RWPE2 (cell line): ENCODE measurements around the gene ZNF441.
"Not testable (repeated sequence)": the region's sequence is repeated elsewhere in the genome, so short reads cannot be mapped to it uniquely, and the experiment has no call there.

Source experiments
- ATAC-seq: fragments of 200-7000 bp; cut with Tn5 transposase; 3 replicates; pipeline ENCODE4 v1.9.1; 2021; ENCODE audit warnings: low read depth
- DNase-seq: peaks from one replicate; pipeline ENCODE4 v3.0.0-alpha.2; 2020; ENCODE audit warnings: low spot score
- H3K27ac ChIP-seq: fragments of 450-650 bp; 2 replicates; pipeline ENCODE4 v1.5.1; 2017; ENCODE audit warnings: mild to moderate bottlenecking; ENCODE audit not compliant: poor library complexity, severe bottlenecking
- H3K27me3 ChIP-seq: fragments of 250-450 bp; sonication (Bioruptor Pico); 2 replicates; pipeline ENCODE4 v1.5.1; 2021; ENCODE audit warnings: mild to moderate bottlenecking, moderate library complexity; ENCODE audit not compliant: insufficient read depth, poor library complexity, severe bottlenecking
- H3K36me3 ChIP-seq: fragments of 250-450 bp; sonication (Bioruptor Pico); 2 replicates; pipeline ENCODE4 v1.5.1; 2020; ENCODE audit warnings: low read depth, mild to moderate bottlenecking, moderate library complexity
- H3K4me1 ChIP-seq: fragments of 250-450 bp; sonication (Bioruptor Pico); 2 replicates; pipeline ENCODE4 v1.5.1; 2021; ENCODE audit warnings: mild to moderate bottlenecking, moderate library complexity; ENCODE audit not compliant: insufficient read depth, poor library complexity, severe bottlenecking
- H3K4me3 ChIP-seq: fragments of 250-450 bp; sonication (Bioruptor Pico); 2 replicates; pipeline ENCODE4 v1.5.1; 2021; ENCODE audit warnings: mild to moderate bottlenecking, moderate library complexity; ENCODE audit not compliant: severe bottlenecking
- H3K9me3 ChIP-seq: fragments of 250-450 bp; sonication (Bioruptor Pico); 2 replicates; pipeline ENCODE4 v1.5.1; 2021; ENCODE audit warnings: mild to moderate bottlenecking, moderate library complexity; ENCODE audit not compliant: severe bottlenecking
- TF ChIP-seq, protein P1 (sequence below): fragments of 450-650 bp; IDR thresholded peaks from one replicate; pipeline ENCODE4 v1.5.1; 2017; ENCODE audit warnings: mild to moderate bottlenecking, moderate library complexity; ENCODE audit not compliant: poor library complexity, severe bottlenecking

The ZNF441 gene

DNA sequence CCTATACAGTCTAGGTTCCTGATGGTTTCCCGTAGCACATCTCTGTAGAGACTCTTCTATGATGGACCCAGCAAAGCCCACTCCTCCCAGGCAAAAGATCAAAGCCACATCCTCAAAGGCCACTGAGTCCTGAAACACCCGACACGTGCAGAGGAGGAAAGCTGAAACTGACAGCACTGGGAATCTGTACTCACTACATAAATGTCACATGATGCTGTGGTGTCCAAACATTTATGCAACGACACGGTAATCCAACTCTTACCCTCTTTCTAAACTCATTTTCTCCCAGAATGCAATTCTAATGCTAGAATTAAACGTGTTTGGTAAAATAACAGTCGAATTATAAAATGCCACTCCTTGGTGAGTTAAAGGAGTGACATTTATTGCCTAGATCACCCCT is 7.0 kb upstream of the ZNF441 start:
- no peak overlapping the region for H3K4me3 ChIP-seq
- ATAC-seq (no peak), DNase-seq (no peak)
- no peak overlapping the region for H3K27ac ChIP-seq
- H3K4me1 ChIP-seq, result no peaks in the 10 kb centered on the region
- H3K36me3 ChIP-seq, result no peaks in the 10 kb centered on the region
- no peaks in the 10 kb centered on the region for H3K27me3 ChIP-seq
- H3K9me3 ChIP-seq, result peaks cover 4% of the 10 kb centered on the region
- TF ChIP-seq, protein P1, sequence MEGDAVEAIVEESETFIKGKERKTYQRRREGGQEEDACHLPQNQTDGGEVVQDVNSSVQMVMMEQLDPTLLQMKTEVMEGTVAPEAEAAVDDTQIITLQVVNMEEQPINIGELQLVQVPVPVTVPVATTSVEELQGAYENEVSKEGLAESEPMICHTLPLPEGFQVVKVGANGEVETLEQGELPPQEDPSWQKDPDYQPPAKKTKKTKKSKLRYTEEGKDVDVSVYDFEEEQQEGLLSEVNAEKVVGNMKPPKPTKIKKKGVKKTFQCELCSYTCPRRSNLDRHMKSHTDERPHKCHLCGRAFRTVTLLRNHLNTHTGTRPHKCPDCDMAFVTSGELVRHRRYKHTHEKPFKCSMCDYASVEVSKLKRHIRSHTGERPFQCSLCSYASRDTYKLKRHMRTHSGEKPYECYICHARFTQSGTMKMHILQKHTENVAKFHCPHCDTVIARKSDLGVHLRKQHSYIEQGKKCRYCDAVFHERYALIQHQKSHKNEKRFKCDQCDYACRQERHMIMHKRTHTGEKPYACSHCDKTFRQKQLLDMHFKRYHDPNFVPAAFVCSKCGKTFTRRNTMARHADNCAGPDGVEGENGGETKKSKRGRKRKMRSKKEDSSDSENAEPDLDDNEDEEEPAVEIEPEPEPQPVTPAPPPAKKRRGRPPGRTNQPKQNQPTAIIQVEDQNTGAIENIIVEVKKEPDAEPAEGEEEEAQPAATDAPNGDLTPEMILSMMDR, result no peak

DNA sequence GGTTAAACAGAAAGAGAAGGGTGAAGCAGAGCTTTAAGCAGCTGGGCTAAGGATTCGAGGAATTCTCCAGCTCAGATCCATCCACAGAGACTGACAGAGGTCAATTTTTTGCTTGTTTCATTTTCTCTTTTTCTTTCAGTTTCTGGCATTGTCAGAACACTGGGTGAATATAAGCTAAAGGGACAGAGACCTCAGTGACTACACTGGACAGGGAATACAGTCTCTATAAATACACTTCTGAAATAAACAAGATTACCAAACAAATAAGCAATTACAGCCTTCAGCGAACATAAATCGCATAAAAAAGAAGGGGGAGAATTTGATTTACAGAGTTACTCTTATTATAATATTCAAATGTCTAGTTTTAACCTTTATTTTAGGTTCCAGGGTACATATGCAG is 3.7 kb upstream of the ZNF441 start:
- no peaks in the 10 kb centered on the region for H3K27me3 ChIP-seq
- H3K36me3 ChIP-seq, result no peaks in the 10 kb centered on the region
- H3K4me1 ChIP-seq, result no peaks in the 10 kb centered on the region
- peaks cover 4% of the 10 kb centered on the region for H3K9me3 ChIP-seq
- ATAC-seq (no peak), DNase-seq (no peak)
- H3K27ac ChIP-seq, result no peak overlapping the region
- no peak overlapping the region for H3K4me3 ChIP-seq
- TF ChIP-seq, protein P1, result no peak

DNA sequence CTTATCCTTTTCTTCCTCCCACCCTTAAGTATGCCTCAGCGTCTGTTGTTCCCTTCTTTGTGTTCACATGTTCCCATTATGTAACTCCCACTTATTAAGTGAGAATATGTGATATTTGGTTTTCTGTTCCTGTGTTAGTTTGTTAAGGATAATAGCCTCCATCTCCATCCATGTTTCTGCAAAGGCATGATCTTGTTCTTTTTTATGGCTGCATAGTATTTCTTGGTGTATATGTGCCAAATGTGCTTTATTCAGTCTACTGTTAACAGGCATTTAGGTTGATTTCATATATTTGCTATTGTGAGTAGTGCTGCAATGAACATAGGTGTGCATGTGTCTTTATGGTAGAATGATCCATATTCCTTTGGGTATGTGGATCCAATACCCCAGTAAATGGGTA is 3.2 kb upstream of the ZNF441 start:
- no peaks in the 10 kb centered on the region for H3K36me3 ChIP-seq
- ATAC-seq (no peak), DNase-seq (no peak)
- H3K4me1 ChIP-seq, result no peaks in the 10 kb centered on the region
- H3K27me3 ChIP-seq, result no peaks in the 10 kb centered on the region
- TF ChIP-seq, protein P1, result no peak
- no peak overlapping the region for H3K4me3 ChIP-seq
- peaks cover 4% of the 10 kb centered on the region for H3K9me3 ChIP-seq
- no peak overlapping the region for H3K27ac ChIP-seq

DNA sequence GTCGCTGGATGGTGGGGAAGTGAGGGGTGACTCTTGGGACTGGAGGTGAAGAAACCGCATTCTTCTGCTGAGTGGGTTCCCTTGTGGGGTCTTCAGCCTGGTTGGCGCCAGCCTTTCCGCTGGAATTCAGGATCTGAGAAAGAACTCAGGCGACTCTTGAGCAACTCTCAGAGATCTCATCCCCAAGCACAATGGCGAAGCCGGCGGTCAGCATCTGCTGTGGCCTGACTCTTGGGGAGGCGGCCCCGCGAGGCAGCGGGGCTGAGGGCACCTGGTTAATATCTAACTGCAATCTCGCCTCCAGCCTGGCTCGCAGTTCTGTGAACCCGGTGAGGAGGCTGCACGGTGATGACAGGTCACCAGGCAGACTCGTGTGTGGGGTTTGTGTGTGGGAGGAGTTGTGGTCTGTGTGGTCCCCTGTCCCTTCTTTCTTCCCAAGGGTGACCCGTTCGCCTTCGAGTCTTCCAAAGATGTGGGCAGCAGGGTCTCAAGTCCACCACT is 883 bp downstream of the ZNF441 start:
- DNase-seq (no peak), ATAC-seq (peak; percentile 6; the same call in 2 of the 3 replicates)
- H3K27ac ChIP-seq, result peak overlapping the region; percentile 47
- peaks cover 3% of the 10 kb centered on the region for H3K9me3 ChIP-seq
- TF ChIP-seq, protein P1, result no peak
- no peaks in the 10 kb centered on the region for H3K27me3 ChIP-seq
- H3K4me1 ChIP-seq, result no peaks in the 10 kb centered on the region
- peak overlapping the region; percentile 76 for H3K4me3 ChIP-seq
- peaks cover 3% of the 10 kb centered on the region; the same call in 1 of the 2 replicates for H3K36me3 ChIP-seq

DNA sequence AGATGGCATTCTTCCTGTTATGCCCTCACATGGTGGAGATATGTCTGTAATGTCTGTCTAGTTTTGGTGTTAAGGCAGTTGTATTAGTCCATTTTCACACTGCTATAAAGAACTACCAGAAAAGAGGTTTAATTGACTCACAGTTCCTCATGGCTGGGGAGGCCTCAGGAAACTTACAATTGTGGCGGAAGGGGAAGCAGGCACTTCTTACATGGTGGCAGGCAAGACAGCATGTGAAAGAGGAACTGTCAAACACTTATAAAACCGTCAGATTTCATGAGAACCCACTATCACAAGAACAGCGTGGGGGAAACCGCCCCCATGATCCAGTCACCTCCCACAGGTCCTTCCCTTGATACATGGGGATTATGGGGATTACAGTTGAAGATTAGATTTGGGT is 3.2 kb downstream of the ZNF441 start:
- Histone ChIP-seq H3K27ac (no peak overlapping the region), H3K4me3 (no peak overlapping the region), H3K27me3 (no peaks in the 10 kb centered on the region), H3K36me3 (peaks cover 3% of the 10 kb centered on the region; the same call in 1 of the 2 replicates), H3K9me3 (peaks cover 13% of the 10 kb centered on the region), H3K4me1 (no peaks in the 10 kb centered on the region)
- ATAC-seq (no peak), DNase-seq (no peak)
- TF ChIP-seq, protein P1, result no peak

DNA sequence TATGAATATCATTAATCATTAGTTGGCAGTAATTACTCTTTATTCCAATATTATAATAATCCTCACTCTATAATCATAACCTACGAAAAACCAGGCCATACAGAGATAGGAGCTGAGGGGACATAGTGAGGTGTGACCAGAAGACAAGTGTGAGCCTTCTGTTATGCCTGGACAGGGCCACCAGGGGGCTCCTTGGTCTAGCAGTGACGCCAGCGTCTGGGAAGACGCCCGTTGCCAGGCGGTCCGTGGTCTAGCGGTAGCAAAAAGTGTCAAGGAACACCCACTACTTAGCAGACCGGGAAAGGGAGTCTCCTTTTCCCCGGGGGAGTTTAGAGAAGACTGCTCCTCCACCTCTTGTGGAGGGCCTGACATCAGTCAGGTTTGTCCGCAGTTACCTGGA is 4.7 kb downstream of the ZNF441 start:
- H3K27me3 ChIP-seq, ATAC-seq, DNase-seq, H3K36me3 ChIP-seq, H3K27ac ChIP-seq, H3K4me3 ChIP-seq, H3K4me1 ChIP-seq: not testable (repeated sequence)
- peaks cover 15% of the 10 kb centered on the region for H3K9me3 ChIP-seq

DNA sequence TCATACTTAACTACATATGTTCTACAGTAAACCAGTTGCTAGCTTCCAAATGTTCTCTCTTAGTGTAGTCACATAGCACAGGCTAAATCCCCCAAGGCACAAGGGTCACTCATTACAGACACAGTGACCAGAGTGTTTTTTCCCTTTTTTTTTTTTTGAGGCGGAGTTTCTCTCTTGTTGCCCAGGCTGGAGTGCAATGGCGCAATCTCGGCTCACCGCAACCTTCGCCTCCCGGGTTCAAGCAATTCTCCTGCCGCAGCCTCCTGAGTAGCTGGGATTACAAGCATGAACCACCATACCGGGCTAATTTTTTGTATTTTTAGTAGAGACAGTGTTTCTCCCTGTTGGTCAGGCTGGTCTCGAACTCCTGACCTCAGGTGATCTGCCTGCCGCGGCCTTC is 9.9 kb downstream of the ZNF441 start:
- not testable (repeated sequence) for H3K27ac ChIP-seq, ATAC-seq, H3K27me3 ChIP-seq, DNase-seq, H3K4me3 ChIP-seq, H3K4me1 ChIP-seq
- Histone ChIP-seq H3K9me3 (peaks cover 30% of the 10 kb centered on the region), H3K36me3 (peaks cover 46% of the 10 kb centered on the region)
